ENCODE measurements around the gene TSPAN17. TPM values are rescaled to one million over a fixed set of nuclear protein-coding genes. Genes with fewer than 3 reads are reported as not detected.

The TSPAN17 gene
- total RNA-seq, 1 donor from 2014 or later, result 21.2 TPM

DNA sequence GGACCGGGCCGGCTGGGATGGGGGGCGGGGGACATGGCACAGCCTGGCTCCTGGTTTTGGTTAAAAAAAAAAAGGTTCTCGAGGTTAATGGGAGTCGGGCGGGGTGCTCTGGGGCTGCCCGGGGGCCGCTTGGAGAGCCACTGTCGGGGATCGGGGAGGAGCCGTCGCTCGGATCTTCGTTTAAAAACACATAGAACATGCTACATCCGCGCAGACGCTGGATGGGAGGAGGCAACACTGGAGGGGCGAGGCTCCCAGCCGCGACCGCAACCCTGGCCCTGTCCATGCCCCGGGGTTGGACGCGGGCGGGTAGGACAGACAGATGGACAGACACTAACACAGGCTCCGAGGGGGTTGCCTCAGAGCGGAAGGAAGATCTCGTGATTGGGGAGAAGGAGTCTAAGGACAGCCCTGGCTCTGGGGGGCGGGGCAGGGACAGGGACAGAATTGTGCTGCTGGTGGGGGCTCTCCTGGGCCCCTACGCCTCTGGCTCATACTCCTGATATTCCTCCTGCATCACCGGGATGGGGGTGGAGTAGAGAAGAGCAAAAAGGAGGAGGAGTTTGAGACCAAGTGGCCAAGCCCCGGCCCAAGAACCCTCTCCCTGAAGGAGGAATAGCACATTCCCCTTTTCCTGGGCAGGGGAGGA lies 26.8 kb upstream of the TSPAN17 start:
- no peak for FAIRE-seq
- no peak for DNase-seq (ENCODE audit: low spot score in 2 of 2)

DNA sequence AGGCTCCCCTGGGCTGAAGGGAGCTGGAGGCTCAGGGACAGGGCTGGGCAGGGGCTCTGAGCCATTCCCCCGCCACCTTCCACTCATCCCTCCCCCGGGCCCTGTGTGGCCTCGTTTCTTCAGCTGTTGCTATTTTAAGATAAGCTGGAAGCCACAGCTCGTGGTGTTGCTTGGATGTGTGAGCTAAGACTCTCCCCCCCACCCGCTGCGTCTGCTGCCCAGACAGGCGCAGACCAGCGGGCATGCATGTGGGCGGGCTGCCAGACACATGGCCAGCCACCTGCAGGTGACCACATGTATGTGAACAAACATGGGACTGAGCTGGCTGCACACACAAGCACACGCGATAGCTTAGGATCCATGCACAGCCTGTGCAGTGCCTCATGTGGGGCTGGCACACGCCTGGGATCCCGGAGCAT lies 25.6 kb upstream of the TSPAN17 start:
- FAIRE-seq, result no peak
- peak in 1 of 2 donors; percentile 58 for DNase-seq (ENCODE audit: low spot score in 2 of 2)

DNA sequence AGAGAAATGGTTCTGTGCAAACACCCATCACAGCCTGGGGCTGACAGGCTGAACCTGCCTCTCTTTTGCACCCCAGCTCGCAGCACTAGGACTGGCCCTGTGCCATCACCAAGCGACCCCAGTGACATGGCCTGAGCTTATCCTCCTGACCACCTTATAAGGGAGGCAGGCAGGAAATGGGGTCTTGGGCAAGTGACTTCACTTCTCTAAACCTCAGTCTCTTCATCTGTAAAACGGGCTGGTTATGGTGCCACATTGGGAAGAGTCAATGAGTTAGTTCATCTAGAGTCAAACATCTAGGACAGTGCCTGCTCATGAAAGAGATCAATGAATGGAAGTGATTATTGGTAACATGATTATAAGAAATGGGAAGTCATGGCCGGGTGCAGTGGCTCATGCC lies 23.1 kb upstream of the TSPAN17 start:
- FAIRE-seq, result no peak

DNA sequence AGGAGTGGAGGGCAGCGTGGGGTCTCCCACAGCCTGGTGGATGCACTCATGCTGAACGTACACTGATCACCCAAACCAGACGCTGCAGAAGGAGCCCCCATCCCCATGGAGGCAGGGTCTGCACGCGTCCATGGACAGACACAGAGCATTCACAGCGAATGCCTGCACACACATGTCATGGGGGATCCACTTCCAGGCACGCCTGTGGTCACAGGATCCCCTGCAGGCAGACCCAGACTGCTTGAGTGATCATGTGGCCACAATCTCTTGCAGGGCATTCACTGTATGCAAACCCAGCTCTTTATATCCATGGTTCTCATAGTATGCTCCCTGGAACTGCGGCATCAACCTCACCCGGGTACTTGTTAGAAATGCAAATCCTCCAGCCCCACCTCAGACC lies 22.3 kb upstream of the TSPAN17 start:
- DNase-seq (ENCODE audit: low spot score in 2 of 2) (no peak), FAIRE-seq (no peak)

More for the DNA sequence above, 23.1 kb upstream of the TSPAN17 start:
- DNase-seq (ENCODE audit: low spot score in 2 of 2), result no peak

DNA sequence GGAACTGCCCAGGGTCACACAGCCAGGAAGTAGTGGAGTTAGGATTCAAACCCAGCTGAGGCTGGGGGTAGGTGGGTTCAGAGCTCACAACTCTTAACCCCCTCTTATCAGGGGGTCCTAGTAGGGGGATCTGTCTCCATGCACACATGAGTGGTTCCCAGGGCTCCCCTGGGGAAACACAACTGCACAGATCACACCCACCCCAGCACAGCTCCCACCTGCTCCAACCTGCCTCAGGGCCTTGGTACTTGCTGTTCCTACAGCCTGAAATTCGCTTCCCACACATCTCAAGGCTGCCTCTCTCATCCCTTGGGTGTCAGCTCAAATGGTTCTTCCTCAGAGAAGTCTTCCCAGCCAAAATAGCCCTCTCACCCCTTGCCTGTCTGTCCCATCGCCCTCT lies 21.8 kb upstream of the TSPAN17 start:
- FAIRE-seq (no peak), DNase-seq (ENCODE audit: low spot score in 2 of 2) (no peak)

DNA sequence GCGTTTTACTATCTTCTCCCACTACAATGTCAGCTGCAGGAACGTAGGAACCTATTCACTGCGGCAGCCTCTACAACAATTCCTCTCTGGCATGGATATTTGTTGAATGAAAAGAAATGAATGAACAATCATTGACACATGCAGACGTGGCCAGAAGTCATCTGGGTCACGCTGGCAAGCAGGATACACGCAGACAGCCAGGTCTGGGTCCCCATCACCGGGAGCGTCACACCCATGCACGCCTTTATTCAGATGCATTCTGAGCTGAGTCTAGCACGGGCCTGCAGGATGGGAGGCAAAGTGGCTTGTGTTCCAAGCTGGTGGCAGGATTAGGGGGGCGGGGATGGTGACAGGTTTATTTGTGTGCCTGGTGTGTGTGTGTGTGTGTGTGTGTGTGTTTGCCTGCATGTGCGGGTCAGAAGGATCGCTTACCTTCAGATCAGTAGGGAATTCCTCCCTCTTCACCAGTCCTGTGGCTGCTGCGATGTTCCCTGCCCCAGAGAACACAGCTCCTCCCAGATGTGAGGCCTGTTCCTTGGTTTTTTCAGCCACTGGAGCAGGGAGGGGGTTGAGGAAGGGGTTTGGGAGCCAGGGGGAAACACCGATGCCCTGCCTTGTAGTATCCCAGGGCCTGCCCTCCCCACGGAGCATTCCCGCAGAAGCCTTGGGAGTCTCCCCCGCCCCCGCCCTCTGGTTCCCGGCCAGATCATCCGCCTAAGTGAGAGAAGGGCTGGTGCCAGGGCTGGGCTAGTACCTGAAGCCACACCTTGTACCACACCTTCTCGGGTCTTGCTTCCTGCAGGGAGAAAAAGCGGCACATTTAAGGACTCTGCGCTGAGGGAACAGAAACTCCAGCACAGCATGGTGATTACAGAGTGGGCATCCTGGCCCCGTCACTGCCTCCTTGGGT lies 21.1 kb upstream of the TSPAN17 start:
- no peak for DNase-seq (ENCODE audit: low spot score in 2 of 2)
- FAIRE-seq, result no peak

DNA sequence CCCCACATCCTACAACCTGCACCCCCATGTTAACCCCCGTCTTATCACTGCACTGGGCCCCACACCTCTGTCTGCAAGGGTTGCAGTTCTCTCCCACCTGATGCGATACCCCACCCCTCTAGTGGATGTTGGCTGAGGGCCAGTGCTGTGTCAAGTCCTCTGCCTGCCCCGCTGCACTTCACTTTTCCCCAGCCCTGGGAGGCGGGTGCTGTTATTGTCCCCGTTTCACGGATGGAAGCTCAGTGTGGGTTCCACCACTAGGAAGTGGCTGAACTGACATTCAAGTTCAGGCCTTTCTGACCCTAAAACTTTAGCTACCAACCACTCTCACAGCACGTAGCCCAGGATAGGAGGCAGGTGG lies 20.4 kb upstream of the TSPAN17 start:
- no peak for FAIRE-seq

DNA sequence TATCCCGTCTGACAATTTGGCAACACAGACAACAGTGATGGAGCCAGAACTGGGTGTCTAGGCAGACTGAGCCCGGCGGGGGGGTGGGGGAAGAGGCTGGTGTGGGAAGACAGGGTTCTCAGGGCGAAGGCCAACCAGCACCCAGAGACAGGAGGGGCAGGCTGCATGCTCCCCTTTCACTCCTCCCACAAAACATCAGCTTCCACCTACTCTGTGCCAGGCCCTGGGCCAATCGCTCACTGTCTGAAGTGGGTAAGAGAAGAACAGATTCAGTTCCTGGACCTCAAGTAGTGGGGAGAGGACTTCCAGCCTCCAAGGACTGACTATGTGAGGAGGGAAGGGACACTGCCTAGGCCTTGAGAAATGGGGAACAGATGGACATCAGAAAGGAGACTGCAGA lies 19.7 kb upstream of the TSPAN17 start:
- DNase-seq (ENCODE audit: low spot score in 2 of 2) (no peak), FAIRE-seq (no peak)

More for the DNA sequence above, 20.4 kb upstream of the TSPAN17 start:
- DNase-seq (ENCODE audit: low spot score in 2 of 2), result no peak

DNA sequence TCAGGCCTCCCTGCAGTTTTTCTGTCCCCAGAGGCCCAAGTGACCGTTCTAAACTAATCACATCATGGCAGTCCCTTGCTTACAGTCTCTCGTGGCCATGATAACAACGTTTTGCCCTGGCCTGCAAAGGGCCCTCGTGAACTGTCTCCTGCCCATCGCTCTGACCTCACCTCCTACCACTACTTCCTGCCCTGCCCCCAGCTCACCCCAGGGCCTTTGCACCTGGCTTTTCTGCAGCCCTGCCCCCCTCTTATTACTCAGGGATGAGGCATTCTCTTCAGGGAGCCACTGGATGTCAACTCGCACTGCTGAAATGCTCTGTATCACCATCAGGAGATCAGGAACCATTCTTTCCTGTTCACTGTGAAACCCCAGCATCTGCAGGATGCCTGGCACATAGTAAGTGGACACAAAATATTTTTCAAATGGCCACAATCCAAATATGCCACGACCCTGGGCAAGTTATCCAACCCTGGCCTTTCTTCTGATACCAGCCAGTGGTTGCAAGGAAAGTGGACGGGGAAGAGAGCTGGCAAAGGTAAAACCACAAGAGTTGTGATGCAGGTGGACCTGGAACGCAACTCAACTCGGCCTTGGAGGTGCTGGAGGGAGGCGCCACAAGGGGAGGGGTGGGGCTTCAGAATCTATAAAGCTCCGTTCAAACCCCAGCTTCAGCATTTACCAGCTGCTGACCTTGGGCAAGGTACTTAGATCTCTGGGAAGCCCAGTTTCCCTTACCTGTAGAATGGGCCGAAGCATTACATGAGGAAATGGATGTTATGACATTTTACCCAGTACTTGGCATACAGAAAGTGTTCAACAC lies 18.7 kb upstream of the TSPAN17 start:
- FAIRE-seq (no peak), DNase-seq (ENCODE audit: low spot score in 2 of 2) (no peak)

DNA sequence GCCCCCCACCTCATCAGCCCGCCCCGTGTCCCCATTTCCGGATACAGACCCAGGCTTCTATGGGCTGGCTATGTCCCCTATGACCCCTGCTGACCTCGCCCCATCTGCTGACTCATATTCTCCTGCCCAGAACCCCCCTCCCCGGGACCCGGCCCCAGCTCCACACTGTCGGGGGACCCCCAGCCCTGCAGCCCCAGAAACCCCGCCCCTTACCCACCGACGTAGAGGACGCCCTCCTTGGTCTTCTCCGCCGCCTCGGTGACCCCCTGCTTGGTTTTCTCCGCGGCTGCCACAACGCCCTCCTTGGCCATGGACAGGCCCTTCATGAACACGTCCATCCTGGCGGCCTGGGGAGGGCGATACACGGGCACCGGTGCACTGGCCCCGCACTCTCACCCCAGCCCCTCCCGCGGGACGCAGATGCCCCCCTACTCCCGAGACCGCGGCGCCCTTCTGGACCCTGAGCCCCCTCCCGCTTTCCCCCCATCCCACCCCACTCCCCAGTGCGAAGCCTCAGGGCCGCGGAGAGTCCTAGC lies 17.9 kb upstream of the TSPAN17 start:
- DNase-seq (ENCODE audit: low spot score in 2 of 2) (no peak), FAIRE-seq (no peak)

DNA sequence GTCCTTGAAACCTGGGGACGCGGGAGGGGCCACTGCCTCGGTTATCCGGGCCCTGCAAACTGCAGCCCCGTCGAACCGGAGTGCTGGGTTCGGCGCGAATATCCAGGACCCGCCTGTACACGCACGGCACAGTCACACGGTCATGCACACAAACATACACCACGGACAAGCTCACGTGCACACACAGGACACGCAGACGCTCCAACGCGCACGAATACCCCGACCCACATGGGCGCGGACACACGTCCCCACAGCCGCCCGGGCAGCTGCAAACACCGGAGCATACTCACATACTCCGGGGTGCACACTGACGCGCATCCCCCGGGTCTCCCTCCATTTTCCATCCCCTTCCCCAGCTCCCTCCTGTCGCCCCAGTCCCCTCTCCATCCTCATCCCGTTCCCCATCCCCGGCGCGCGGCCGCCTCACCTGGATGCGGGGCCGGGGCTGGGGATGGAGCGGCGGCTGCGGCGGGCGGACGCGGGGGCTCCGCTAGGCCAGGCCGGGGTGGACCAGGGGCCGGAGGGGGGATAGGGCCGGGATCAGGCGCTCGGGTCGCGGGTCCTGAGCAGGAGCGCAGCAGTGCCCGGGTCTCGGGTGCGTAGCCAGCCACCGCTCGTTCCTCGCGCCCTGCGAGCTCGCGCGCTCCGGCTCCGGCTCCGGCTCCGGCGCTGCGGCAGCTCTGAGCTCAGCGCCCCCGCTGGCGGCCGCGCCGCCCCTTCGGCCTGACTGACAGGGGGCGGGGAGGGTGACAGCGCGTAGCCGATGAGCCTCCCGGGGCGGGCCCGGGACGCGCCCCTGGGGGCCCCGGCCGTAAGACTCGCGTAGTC lies 17.2 kb upstream of the TSPAN17 start, which contains the start of the genes EIF4E1B and SNCB:
Gene EIF4E1B, plus strand, starts transcription at position 823 of the 828 bp plus-strand sequence. CDS start 12,113 bp downstream, outside the sequence.
Gene SNCB, minus strand, starts transcription at position 682 of the 828 bp plus-strand sequence. CDS start 880 bp downstream, outside the sequence.
- FAIRE-seq, result no peak
- peak; percentile 57 to 73 for DNase-seq (ENCODE audit: low spot score in 2 of 2)

DNA sequence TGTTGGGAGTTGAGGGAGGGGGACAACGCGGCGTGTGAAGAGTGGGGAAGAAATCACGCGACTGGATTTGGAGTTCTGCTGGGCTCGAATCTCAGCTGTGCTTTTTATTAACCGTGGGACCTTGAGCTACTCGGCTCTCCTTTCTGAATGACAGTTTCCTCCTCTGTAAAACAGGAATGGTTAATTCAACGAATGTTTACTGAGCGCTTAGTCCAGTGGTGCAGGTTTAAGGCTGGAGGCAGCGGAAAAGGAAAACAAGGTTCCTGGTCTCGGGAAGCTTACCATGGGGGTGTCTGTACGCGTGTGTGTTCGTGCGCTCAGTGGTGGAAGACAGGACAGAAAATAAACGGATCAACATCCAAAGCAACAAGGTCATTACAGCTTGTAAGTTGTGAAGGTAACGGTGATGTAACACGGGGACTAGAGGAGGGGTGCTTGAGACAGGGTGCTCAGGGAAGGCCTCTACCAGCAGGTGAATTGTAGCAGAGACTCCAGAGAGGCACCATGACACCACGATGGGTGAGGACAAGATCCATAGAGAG lies 16.5 kb upstream of the TSPAN17 start:
- DNase-seq (ENCODE audit: low spot score in 2 of 2) (no peak), FAIRE-seq (no peak)

DNA sequence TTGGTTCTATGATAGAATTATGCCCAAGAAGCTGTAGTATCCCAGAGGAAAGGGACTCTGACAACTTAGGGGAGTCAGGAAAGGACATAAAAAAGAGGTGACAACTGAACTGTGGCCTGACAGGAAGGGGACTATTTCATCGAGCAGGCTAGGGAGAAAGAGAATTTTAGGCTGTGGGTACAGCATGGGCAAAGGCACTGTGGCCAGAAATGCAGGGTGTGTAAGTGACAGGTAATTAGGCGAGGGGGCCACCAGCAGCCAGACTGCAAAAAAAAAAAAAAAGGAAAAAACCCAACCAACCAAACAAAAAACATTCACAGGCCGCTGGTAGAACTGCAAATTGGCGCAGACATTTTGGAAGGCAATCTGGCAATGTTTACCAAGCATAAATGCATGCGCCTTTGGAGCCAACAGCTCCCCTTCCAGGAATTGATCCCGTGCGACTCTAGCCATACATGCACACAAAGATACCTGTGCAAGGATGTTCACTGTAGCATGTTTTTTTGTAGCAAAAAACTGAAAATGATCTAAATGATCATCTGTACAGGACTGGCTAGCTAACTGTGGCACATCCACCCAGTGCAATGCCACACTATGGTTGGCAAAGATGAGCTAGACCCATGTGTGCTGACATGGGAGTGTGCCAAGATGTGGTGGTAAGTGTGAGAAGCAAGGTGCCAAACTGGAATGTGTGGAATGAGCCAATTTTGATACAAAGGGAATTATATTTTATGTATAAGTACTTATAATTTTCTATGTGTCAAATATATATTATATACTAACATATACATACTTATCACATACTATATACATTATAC lies 15.7 kb upstream of the TSPAN17 start:
- no peak for FAIRE-seq

DNA sequence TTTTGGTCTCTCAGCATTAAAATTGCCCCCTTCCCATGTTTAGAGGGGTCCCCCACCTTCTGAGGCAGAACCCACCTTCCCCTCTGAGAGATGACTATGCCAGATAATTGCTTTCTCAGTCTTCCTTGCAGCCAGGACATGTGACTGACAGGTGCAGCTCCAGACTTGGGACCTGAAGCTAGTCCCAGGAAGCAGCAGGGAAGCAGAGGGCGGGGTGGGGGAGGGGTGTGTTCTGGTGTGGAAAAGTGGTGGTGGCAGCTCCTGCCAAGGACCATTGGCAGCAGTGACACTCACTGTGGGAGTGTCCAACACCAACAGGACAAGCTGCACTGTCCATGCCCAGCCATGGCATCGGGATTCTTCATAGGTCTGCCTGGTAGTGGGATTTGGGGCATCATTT lies 14.5 kb upstream of the TSPAN17 start:
- FAIRE-seq (no peak), DNase-seq (ENCODE audit: low spot score in 2 of 2) (no peak)

More for the DNA sequence above, 15.7 kb upstream of the TSPAN17 start:
- DNase-seq (ENCODE audit: low spot score in 2 of 2), result no peak

DNA sequence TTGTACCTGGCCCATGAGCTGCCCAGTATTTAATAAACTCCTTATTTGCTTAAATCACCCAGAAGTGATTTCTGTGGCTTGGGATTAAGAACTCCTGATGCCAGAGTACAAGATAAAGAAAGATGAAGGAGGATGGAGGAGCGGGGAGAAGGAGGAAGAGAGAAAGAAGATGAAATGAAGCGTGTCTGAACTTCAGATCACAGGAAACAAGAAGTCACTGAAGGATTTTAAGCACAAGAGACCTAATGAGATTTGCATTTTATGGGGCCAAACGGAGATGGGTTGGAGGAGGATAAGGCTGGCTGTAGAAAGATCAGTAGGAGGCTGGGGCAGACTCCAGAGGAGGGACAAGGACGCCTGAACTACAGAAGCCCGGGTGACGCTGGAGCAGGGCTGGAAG lies 13.7 kb upstream of the TSPAN17 start:
- DNase-seq (ENCODE audit: low spot score in 2 of 2) (no peak), FAIRE-seq (no peak)

DNA sequence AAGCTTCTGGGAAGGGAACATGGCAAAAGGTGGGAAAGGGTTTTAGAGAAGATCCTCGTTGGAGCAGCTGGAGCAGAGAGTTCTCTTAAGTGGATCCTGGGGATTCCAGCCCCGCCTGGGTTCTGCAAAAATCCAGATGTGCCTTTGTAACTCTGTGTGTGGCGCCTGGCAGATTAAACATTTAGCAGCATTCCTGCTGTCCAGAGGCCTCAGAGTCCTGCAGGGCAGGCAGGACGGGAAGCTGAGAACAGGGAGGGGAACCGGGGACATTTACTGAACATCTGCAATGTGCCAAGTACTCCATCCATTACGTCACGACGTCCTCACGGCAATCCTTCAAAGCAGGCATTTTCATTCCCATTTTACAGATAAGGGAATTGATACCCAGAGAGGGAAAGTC lies 10.9 kb upstream of the TSPAN17 start:
- DNase-seq (ENCODE audit: low spot score in 2 of 2), result no peak
- FAIRE-seq, result no peak

DNA sequence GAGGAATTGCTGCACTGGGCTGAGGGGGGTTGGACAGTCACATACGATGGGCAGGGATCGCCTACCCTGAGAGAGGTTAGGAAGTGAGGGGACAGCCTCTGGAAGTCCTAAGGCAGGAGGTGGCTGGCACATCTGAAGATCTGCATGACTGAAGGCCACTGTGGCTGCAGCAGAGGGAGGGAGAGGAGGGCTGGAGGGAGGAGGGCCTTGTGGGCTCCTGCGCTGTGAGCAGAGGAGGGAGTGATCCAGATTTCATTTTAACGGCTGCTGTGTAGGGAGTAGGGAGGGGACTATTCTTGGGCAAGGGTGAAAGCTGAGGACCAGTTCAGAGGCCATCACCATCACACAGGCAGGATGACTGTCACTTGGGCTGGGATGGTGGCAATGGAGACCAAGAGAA lies 9.7 kb upstream of the TSPAN17 start:
- no peak for FAIRE-seq

DNA sequence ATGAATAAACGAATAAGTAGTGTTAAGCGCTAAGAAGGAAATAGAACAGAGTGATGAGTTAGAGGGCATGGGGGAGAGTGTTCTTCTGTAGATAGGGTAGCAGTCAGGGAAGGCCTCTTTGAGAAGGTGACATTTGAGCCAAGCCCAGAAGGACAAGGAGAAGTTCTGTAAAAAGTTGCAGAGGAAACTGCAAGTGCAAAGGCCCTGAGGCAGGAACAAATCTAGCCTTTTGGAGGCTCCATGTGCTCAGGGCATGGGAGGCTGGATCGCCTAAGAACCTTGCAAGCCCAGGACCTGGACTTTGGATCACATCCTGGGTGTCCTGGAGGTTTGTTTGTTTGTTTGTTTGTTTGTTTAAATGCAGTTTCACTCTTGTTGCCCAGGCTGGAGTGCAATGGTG lies 8.8 kb upstream of the TSPAN17 start:
- DNase-seq (ENCODE audit: low spot score in 2 of 2), result no peak
- no peak for FAIRE-seq

More for the DNA sequence above, 9.7 kb upstream of the TSPAN17 start:
- DNase-seq (ENCODE audit: low spot score in 2 of 2), result no peak
